H9 (cell line): ENCODE data around the gene ANKRD65. TPM values are rescaled to one million over a fixed set of nuclear protein-coding genes. Genes with fewer than 3 reads are reported as not detected.

ENCODE experiments used
- DNase-seq: peaks from one replicate; pipeline ENCODE4 v3.0.0-alpha.2; 2017
- H2AFZ ChIP-seq: one replicate; pipeline ENCODE4 v1.6.1; 2013; ENCODE audit warnings: mild to moderate bottlenecking, low read length, control low read depth, moderate library complexity
- H2AK5ac ChIP-seq: 2 replicates; pipeline ENCODE4 v1.6.1; 2013; ENCODE audit warnings: low read length, control low read depth, mixed read lengths; ENCODE audit not compliant: insufficient read length
- H2BK120ac ChIP-seq: one replicate; pipeline ENCODE4 v1.6.1; 2013; ENCODE audit warnings: low read depth, mild to moderate bottlenecking, low read length, control low read depth, inconsistent platforms; ENCODE audit not compliant: poor library complexity, severe bottlenecking
- H2BK12ac ChIP-seq: 2 replicates; pipeline ENCODE4 v1.6.1; 2013; ENCODE audit warnings: low read length, control low read depth, mixed read lengths, low read depth; ENCODE audit not compliant: insufficient read length
- H2BK15ac ChIP-seq: 2 replicates; pipeline ENCODE4 v1.6.1; 2013; ENCODE audit warnings: low read depth, low read length, control low read depth
- H2BK20ac ChIP-seq: one replicate; pipeline ENCODE4 v1.6.1; 2013; ENCODE audit warnings: low read depth, mild to moderate bottlenecking, low read length, control low read depth, inconsistent platforms; ENCODE audit not compliant: poor library complexity, severe bottlenecking
- H2BK5ac ChIP-seq: 2 replicates; pipeline ENCODE4 v1.6.1; 2013; ENCODE audit warnings: low read length, control low read depth, mixed read lengths; ENCODE audit not compliant: insufficient read length
- H3K14ac ChIP-seq: 2 replicates; pipeline ENCODE4 v1.6.1; 2013; ENCODE audit warnings: low read length, control low read depth; ENCODE audit not compliant: insufficient read depth
- H3K18ac ChIP-seq: 2 replicates; pipeline ENCODE4 v1.6.1; 2013; ENCODE audit warnings: low read depth, mild to moderate bottlenecking, mixed read lengths, low read length, control low read depth; ENCODE audit not compliant: insufficient read length
- H3K23ac ChIP-seq: 2 replicates; pipeline ENCODE4 v1.6.1; 2013; ENCODE audit warnings: low read length, control low read depth, mixed read lengths, low read depth; ENCODE audit not compliant: insufficient read length
- H3K23me2 ChIP-seq: 2 replicates; pipeline ENCODE4 v1.6.1; 2013; ENCODE audit warnings: low read depth, mild to moderate bottlenecking, mixed read lengths, low read length, control low read depth; ENCODE audit not compliant: insufficient read length, poor library complexity, severe bottlenecking
- H3K27ac ChIP-seq: 2 replicates; pipeline ENCODE4 v1.5.1; 2013; ENCODE audit warnings: low read length, control low read depth, mixed read lengths, low read depth; ENCODE audit not compliant: insufficient read length
- H3K27me3 ChIP-seq: 2 replicates; pipeline ENCODE4 v1.6.1; 2013; ENCODE audit warnings: low read length, control low read depth, inconsistent platforms; ENCODE audit not compliant: insufficient read depth
- H3K4ac ChIP-seq: 2 replicates; pipeline ENCODE4 v1.6.1; 2013; ENCODE audit warnings: low read depth, mild to moderate bottlenecking, control low read depth, inconsistent platforms, low read length, moderate library complexity
- H3K4me1 ChIP-seq: 2 replicates; pipeline ENCODE4 v1.6.1; 2013; ENCODE audit warnings: low read length, control low read depth, inconsistent platforms; ENCODE audit not compliant: insufficient read depth
- H3K4me2 ChIP-seq: 2 replicates; pipeline ENCODE4 v1.6.1; 2013; ENCODE audit warnings: low read length, control low read depth, mixed read lengths; ENCODE audit not compliant: insufficient read length, insufficient read depth
- H3K56ac ChIP-seq: 2 replicates; pipeline ENCODE4 v1.6.1; 2013; ENCODE audit warnings: low read depth, mild to moderate bottlenecking, mixed read lengths, low read length, control low read depth; ENCODE audit not compliant: insufficient read length
- H3K79me1 ChIP-seq: 2 replicates; pipeline ENCODE4 v1.6.1; 2013; ENCODE audit warnings: low read depth, mild to moderate bottlenecking, moderate library complexity, low read length, control low read depth, inconsistent platforms; ENCODE audit not compliant: insufficient read depth, poor library complexity, severe bottlenecking
- H3K79me2 ChIP-seq: 2 replicates; pipeline ENCODE4 v1.6.1; 2013; ENCODE audit warnings: low read length, control low read depth, inconsistent platforms; ENCODE audit not compliant: insufficient read depth
- H3K9ac ChIP-seq: 2 replicates; pipeline ENCODE4 v1.6.1; 2013; ENCODE audit warnings: low read length, control low read depth, mixed read lengths; ENCODE audit not compliant: insufficient read length; ENCODE audit errors: extremely low read depth
- H3K9me3 ChIP-seq: one replicate; pipeline ENCODE4 v1.6.1; 2013; ENCODE audit warnings: low read depth, low read length, inconsistent platforms; ENCODE audit not compliant: control insufficient read depth
- H3T11ph ChIP-seq: one replicate; pipeline ENCODE4 v1.6.1; 2013; ENCODE audit warnings: mild to moderate bottlenecking, low read length, control low read depth, inconsistent platforms
- H4K20me1 ChIP-seq: one replicate; pipeline ENCODE4 v1.6.1; 2013; ENCODE audit not compliant: control insufficient read depth, insufficient read length, insufficient read depth
- H4K5ac ChIP-seq: 2 replicates; pipeline ENCODE4 v1.6.1; 2013; ENCODE audit warnings: low read depth, mild to moderate bottlenecking, mixed read lengths, low read length, control low read depth; ENCODE audit not compliant: insufficient read length
- H4K8ac ChIP-seq: replicated peaks from 2 replicates; pipeline ENCODE4 v1.6.1; 2013; ENCODE audit warnings: low read length, control low read depth, mixed read lengths, low read depth; ENCODE audit not compliant: insufficient read length
- H4K91ac ChIP-seq: 2 replicates; pipeline ENCODE4 v1.6.1; 2013; ENCODE audit warnings: low read depth, mild to moderate bottlenecking, moderate library complexity, mixed read lengths, low read length, control low read depth; ENCODE audit not compliant: insufficient read length
- H3K27ac Mint-ChIP-seq, 3 experiments: 2 replicates in 2 of 3; 3 replicates in 1 of 3; pipeline ENCODE4 v1.8.0; 2020 to 2021; ENCODE audit warnings: mixed read lengths in 3 of 3, mild to moderate bottlenecking in 1 of 3, moderate library complexity in 1 of 3
- H3K27me3 Mint-ChIP-seq: 2 replicates; pipeline ENCODE4 v1.8.0; 2021; ENCODE audit warnings: low read depth, mild to moderate bottlenecking, moderate library complexity, mixed read lengths
- H3K36me3 Mint-ChIP-seq, 3 experiments: 2 replicates in 2 of 3; 3 replicates in 1 of 3; pipeline ENCODE4 v1.8.0; 2020 to 2021; ENCODE audit warnings: low read depth in 3 of 3, mixed read lengths in 3 of 3; ENCODE audit not compliant: insufficient read depth in 1 of 3
- H3K4me1 Mint-ChIP-seq, 2 experiments: 2 replicates each; pipeline ENCODE4 v1.8.0; 2020; ENCODE audit warnings: mixed read lengths in 2 of 2
- H3K4me3 Mint-ChIP-seq, 2 experiments: 2 replicates in 1 of 2; 3 replicates in 1 of 2; pipeline ENCODE4 v1.8.0; 2020 to 2021; ENCODE audit warnings: mild to moderate bottlenecking in 2 of 2, mixed read lengths in 2 of 2, moderate library complexity in 1 of 2
- H3K9me3 Mint-ChIP-seq, 2 experiments: 2 replicates in 1 of 2; 3 replicates in 1 of 2; pipeline ENCODE4 v1.8.0; 2020; ENCODE audit warnings: mild to moderate bottlenecking in 2 of 2, mixed read lengths in 2 of 2, moderate library complexity in 1 of 2
- CTCF ChIP-seq: fragments of 200-600 bp; sonication (generic); conservative IDR thresholded peaks from 3 replicates; pipeline ENCODE4 v1.8.0; 2021; ENCODE audit warnings: antibody characterized with exemption, mild to moderate bottlenecking
- WGBS: extraction: QIAGEN DNeasy Blood & Tissue Kit; methylation state at CpG from one replicate; pipeline ENCODE4 v1.1.7; 2013; ENCODE audit warnings: missing lambda C conversion rate, low lambda C conversion rate, mixed read lengths; ENCODE audit not compliant: insufficient read length; ENCODE audit errors: extremely low coverage; 5-methylcytosine and 5-hydroxymethylcytosine counted together
- total RNA-seq: library from RNA; stranded (reverse); gene quantifications from 2 replicates; pipeline ENCODE4 v1.2.1, GENCODE V29; 2021

ANKRD65 gene
- total RNA-seq, 1 experiment from 2014 or later: 3.1 TPM

DNA sequence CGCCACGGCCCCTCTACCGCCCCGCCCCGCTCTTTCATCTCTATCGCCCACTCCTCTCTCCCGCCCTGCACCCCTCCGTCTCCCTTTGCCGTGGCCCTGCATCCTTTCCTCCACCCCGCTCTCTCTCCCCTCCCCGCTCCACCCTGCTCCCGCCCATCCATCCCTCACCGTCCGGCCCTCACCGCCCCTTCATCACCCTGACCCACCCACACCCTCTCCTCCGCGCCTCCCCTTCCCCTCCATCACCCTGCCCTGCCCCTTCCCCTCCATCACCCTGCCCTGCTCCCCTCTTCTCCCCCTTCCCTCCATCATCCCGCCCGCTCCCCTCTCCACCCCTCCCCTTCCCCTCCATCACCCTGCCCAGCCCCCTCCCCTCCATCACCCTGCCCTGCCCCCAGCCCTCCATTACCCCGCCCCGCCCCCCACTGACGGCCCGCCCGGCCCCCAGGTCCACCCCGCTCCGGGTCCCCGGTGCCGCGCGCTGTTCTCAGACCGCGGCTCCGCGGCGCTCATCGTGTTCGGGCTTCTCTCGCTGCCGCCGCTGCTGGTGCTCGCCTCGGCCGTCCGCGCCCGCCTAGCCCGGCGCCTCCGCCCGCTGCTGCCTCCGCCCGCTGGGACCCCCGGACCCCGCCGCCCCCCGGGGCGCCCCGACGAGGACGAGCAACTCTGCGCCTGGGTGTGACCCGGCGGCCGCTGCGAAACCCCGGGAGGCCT is 6.2 kb upstream of the ANKRD65 start:
- Mint-ChIP-seq H3K4me3 (peak overlapping the region; percentile 31 to 50; a peak in 2 of 5 replicates), H3K27me3 (no peaks in the 10 kb centered on the region), H3K27ac (no peak overlapping the region), H3K4me1 (peaks cover 33 to 50% of the 10 kb centered on the region in 2 experiments), H3K36me3 (peaks cover 3 to 5% (median 4%) of the 10 kb centered on the region in 3 experiments; a peak in 6 of 7 replicates), H3K9me3 (peaks cover 3 to 4% of the 10 kb centered on the region in 2 experiments; a peak in 4 of 5 replicates)
- H3K79me1 ChIP-seq: no peaks in the 10 kb centered on the region
- no peaks in the 10 kb centered on the region for H3K27me3 ChIP-seq
- no peak overlapping the region for H2BK12ac ChIP-seq
- H3K23ac ChIP-seq: no peak overlapping the region
- peaks cover 3% of the 10 kb centered on the region for H3K23me2 ChIP-seq
- H4K91ac ChIP-seq: no peak overlapping the region
- DNase-seq: peak; percentile 87
- H2BK120ac ChIP-seq: no peak overlapping the region
- no peak overlapping the region for H4K5ac ChIP-seq
- TF ChIP-seq CTCF: no peak
- no peak overlapping the region for H3K4ac ChIP-seq
- peak overlapping the region; percentile 80; the same call in 1 of the 2 replicates for H3K14ac ChIP-seq
- H4K20me1 ChIP-seq: no peaks in the 10 kb centered on the region
- WGBS: 100% methylated on average over 2 of the region's 66 CpGs
- no peak overlapping the region for H2BK5ac ChIP-seq
- H2AK5ac ChIP-seq: no peak overlapping the region
- H2BK20ac ChIP-seq: no peak overlapping the region
- peak overlapping the region; percentile 72 for H3K18ac ChIP-seq
- no peak overlapping the region for H2AFZ ChIP-seq
- no peaks in the 10 kb centered on the region for H3K9me3 ChIP-seq
- H2BK15ac ChIP-seq: no peak overlapping the region
- H3K27ac ChIP-seq: no peak overlapping the region
- no peak overlapping the region for H3K4me2 ChIP-seq
- H3K9ac ChIP-seq: no peak overlapping the region
- H3K79me2 ChIP-seq: no peaks in the 10 kb centered on the region
- H3K56ac ChIP-seq: no peak overlapping the region
- no peak overlapping the region for H3T11ph ChIP-seq
- no peak overlapping the region for H4K8ac ChIP-seq
- H3K4me1 ChIP-seq: peaks cover 7% of the 10 kb centered on the region; the same call in 1 of the 2 replicates
